HG03060 (cell line): Measurements from ENCODE around the gene ACTRT2.

ENCODE experiments used
- ATAC-seq: cut with Tn5 transposase; IDR thresholded peaks from one replicate; pipeline ENCODE4 v1.9.1; 2021; ENCODE audit warnings: low read depth, moderate number of reproducible peaks; ENCODE audit not compliant: unreplicated experiment

ACTRT2 gene

DNA sequence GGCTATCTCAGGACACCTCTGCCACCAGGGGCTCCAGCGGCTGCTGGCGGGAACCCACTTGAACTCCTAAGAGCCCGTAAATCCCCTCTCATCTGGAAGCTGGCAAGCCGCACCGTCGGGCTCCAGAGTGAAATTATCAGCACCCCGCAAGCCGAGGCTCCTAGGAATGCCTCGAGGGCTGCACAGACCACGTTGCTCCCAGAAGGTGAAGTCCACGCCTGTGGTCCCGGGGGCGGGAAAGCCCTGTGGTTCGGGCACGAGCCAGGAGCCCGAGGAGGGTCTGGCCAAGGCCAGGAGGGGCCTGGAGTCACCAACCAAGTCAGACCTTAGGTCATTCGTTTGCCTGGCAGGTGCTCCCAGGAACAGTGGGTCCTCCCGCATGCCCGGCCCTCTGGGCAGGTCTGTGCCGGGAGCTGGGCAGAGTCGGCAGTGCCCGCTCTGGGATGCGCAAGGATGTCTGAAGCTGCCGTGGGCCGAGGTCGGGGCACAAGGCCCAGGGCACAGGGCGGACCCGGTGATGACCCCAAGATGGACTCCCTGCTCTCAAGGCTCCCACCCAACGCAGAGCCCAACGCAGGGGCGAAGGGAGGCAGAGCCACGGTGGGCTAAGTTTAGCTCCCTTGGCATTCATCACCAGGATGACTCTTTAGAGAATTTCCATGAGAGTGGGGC lies 8.9 kb downstream of the ACTRT2 start:
- no peak for ATAC-seq

DNA sequence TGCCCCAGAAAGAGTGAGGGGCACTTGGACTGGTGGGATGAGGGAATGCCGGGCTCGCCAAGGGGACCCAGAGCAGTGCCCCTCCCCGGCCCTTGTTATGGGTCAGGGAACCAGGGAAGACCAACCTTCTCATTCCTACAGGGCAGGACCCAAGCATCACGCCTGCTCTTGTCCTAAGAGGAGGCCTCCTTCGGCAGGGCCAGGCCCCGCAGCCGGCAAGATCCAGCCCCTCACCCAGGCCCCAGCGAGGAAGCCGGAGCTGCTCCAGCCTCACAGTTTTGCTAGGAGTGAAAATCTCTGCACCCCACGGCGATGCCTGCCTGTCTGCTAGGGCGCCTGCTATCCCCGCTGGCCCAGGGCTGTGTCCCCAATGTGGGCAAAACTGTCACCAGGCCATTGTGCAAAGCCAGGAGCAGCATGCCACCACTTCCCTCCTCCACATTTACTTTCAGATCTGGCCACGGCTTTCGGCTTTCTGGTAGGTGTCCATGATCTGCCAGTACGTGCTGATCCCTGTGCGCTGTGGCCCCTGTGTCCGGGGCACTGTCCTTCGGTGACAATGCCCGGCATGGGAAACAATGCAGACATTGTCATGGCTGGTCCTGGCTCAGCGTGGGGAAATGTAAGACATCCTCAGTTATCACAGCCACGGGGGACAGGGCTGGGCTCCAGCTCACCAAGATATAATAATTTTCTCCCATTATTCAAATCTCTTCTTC lies 9.6 kb downstream of the ACTRT2 start:
- no peak for ATAC-seq

DNA sequence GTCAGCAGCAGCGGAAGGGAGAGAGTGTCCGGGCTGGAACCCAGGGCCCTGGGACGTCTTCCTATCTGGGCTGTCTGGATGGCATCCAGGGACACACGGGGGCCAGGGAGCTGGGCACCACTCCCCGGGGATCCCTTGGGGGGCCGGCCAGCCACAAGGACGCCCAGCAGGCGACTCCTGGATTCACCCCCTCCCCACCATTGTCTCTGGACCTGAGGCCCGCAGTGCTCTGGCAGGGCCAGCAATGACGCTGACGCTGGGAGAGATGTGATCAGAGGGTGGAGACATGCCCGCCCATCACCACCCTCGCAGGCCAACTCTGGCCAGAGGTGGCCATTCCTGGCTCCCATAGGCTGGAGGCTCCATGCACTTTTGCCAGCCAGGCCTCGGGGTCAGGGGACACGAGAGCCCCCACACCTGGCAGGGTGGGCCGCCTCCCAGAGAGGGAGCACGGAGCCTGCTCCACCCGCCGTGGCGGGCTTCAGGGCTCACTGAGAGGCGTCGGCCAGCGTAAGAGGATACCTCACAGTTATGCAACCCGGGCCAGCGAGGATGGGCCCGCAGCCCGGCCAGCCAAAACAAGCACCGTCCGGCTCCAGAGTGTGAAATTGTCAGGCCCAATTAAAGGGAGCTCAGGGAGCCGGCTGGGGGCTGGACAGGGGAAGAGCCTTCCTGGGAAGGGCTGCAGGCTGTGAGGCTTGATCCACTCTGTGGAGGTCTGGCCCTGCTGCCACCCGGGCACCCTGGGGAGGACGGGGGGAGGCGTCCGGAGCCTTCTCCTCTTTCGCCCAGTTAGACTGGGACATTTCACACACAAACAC lies 10.3 kb downstream of the ACTRT2 start:
- ATAC-seq, result no peak

GRCh38 chr1:3032371-3033039 lies 11.2 kb downstream of the ACTRT2 start:
- no peak for ATAC-seq

- ATAC-seq, result no peak
Measured at GRCh38 chr1:3033040-3033789, 11.9 kb downstream of the ACTRT2 start.

DNA sequence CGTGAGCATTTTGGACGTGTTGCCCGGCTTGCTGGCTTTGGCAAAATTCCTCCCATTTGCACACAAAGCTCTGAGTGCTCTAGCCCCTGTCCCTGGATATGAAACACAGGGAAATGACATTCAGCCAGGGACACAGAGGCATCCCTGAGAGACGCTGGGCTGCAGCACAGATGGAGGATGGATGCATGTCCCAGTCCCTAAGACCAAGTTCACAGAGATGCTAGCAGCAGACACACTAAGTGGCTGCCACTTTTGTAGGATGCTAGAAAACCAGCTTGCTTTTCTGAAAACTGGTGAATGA lies 12.5 kb downstream of the ACTRT2 start:
- no peak for ATAC-seq

GRCh38 chr1:3034162-3034561 lies 12.9 kb downstream of the ACTRT2 start:
- no peak for ATAC-seq

- ATAC-seq, result no peak
Measured at GRCh38 chr1:3034728-3035562, 13.7 kb downstream of the ACTRT2 start.

GRCh38 chr1:3035563-3036446 lies 14.5 kb downstream of the ACTRT2 start:
- ATAC-seq, result no peak

DNA sequence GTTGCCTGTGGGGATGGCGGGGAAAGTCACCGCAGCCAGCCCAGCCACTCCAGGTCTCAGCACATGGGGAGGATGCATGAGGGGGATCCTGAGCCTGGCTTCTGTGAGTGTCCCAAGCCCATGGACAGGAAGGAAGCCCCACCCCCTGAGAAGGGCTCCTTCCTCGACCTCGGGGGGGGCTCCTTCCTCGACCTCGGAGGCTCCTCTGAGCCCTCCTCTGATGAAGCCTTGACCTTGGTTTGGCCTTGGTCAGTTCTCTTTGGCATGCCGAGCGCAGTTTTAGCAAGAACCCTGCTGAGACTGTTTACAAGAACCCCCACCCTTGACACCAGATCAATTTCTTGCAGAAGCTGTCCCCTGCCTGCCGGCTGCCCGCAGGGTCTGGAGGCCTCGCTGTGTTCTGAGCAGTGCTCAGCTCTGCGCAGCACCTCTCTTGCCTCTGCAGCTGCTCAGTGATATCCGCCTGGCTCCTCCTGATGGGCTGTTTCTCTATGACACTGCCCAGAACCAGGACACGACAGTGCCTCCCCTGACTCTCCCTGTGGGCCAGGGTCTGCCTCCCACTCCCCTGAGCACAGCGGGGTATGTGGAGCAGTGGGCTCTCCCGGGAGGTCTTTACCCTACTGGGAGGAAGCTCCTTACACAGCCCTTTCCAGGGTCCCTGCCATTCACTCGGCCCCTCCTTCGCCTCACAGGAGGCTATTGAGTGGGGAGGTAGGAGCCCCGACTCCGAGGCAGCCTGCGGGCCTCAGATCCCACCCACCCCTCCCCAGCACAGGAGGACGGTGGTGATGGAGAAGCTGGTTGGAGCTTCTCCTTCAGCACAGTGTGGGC lies 15.4 kb downstream of the ACTRT2 start:
- ATAC-seq, result no peak

GRCh38 chr1:3037281-3038040 lies 16.2 kb downstream of the ACTRT2 start:
- no peak for ATAC-seq

DNA sequence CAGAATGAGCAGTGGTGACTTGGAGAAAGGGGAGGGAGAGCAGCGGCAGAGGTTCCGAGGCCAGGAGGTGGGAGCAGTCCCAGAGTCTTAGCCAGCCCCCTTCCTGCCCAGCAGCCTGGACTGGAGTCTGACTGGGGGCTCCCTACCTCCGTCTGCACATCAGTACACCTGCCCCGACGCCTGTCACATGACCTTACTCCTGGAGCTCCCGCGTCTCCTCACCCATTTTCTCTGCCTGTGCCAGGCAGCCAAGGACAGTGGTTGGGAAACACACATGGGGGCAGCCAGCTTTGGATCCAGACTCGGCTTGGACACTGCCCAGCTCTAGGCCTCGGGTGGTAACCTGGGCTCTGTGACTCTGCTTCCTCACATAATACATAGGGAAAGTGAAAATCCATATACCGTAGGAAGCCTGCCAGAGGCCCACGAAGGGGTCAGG lies 16.9 kb downstream of the ACTRT2 start:
- no peak for ATAC-seq

GRCh38 chr1:3038571-3039181 lies 17.4 kb downstream of the ACTRT2 start:
- ATAC-seq, result no peak

GRCh38 chr1:3040004-3040403 lies 18.7 kb downstream of the ACTRT2 start:
- no peak for ATAC-seq

- ATAC-seq, result no peak
Measured at GRCh38 chr1:3042481-3042880, 21.2 kb downstream of the ACTRT2 start.

- ATAC-seq, result no peak
Measured at GRCh38 chr1:3049164-3049563, 27.9 kb downstream of the ACTRT2 start.
